Upper lobe of left lung (tissue), 6 donors: Measurements from ENCODE around the gene REC8. TPM values are rescaled to one million over a fixed set of nuclear protein-coding genes. Genes with fewer than 3 reads are reported as not detected.
"Not testable (repeated sequence)": the region's sequence is repeated elsewhere in the genome, so short reads cannot be mapped to it uniquely, and the experiment has no call there.

ENCODE experiments used
- ATAC-seq, 2 donors: fragments of 200-7000 bp; cut with Tn5 transposase; one replicate each; pipeline ENCODE4 v1.9.1; 2022; ENCODE audit warnings: mild to moderate bottlenecking in 2 of 2, moderate library complexity in 2 of 2; ENCODE audit not compliant: low FRiP score in 2 of 2
- DNase-seq, 2 donors: peaks; one replicate each; pipeline ENCODE4 v3.0.0-alpha.2; 2019 to 2020
- H3K27ac ChIP-seq, 4 donors: fragments of 200-600 bp; sonication (generic); one replicate each; pipeline ENCODE4 v1.5.1; 2016 to 2019
- H3K27me3 ChIP-seq, 4 donors: fragments of 200-600 bp; sonication (generic); one replicate each; pipeline ENCODE4 v1.5.1; 2017 to 2019
- H3K36me3 ChIP-seq, 4 donors: fragments of 200-600 bp; sonication (generic); one replicate each; pipeline ENCODE4 v1.5.1; 2016 to 2019
- H3K4me1 ChIP-seq, 4 donors: fragments of 200-600 bp; sonication (generic); one replicate each; pipeline ENCODE4 v1.5.1; 2018 to 2019
- H3K4me3 ChIP-seq, 4 donors: fragments of 200-600 bp; sonication (generic); one replicate each; pipeline ENCODE4 v1.5.1; 2017 to 2019; ENCODE audit warnings: mild to moderate bottlenecking in 2 of 4, moderate library complexity in 1 of 4
- H3K9me3 ChIP-seq, 4 donors: fragments of 200-600 bp; sonication (generic); one replicate each; pipeline ENCODE4 v1.5.1; 2018 to 2019
- CTCF ChIP-seq, 6 experiments: fragments of 450-650 bp in 4 of 6; fragments of 200-600 bp in 2 of 6; sonication (generic) in 2 of 6; IDR thresholded peaks; one replicate each; pipeline ENCODE4 v1.5.1; 2016 to 2019; ENCODE audit warnings: antibody characterized with exemption in 6 of 6
- EP300 ChIP-seq, 4 donors: sonication (generic); formaldehyde crosslinking; IDR thresholded peaks; one replicate each; pipeline ENCODE4 v1.5.1; 2017; ENCODE audit warnings: antibody characterized with exemption in 4 of 4, control low read depth in 2 of 4
- POLR2A ChIP-seq, 4 donors: fragments of 450-650 bp; IDR thresholded peaks; one replicate each; pipeline ENCODE4 v1.5.1; 2016 to 2017; ENCODE audit warnings: antibody characterized with exemption in 4 of 4, mild to moderate bottlenecking in 2 of 4
- POLR2AphosphoS5 ChIP-seq, 2 donors: sonication (generic); formaldehyde crosslinking; IDR thresholded peaks; one replicate each; pipeline ENCODE4 v1.5.1; 2017; ENCODE audit warnings: antibody characterized with exemption in 2 of 2
- WGBS, 2 donors: methylation state at CpG; one replicate each; pipeline ENCODE4 v1.1.5; 2017 to 2018; 5-methylcytosine and 5-hydroxymethylcytosine counted together
- total RNA-seq, 6 donors: library from RNA; depleted of rRNA in 4 of 6; stranded (reverse); fragments of >200 nt in 4 of 6; gene quantifications; one replicate each; pipeline versions ENCODE4 v1.1.0 to v1.2.1, GENCODE V29; 2016 to 2021
- donor health status: DM: no; HTN: no; CAD: no; lungs with moderate emphysema.
- donor health status: DM: no; HTN: yes; CAD: no; lungs with severe emphysema.

REC8 gene
- total RNA-seq, 6 donors from 2014 or later, result 16.0 to 76.5 (median 29.4) TPM

- peak in 2 of 6 experiments; percentile 24 to 31 for TF ChIP-seq CTCF (IDR thresholded peaks at IDR 0.05)
- peak; percentile 68 to 86 (median 72) for TF ChIP-seq POLR2A (IDR thresholded peaks at IDR 0.05)
- TF ChIP-seq POLR2AphosphoS5 (IDR thresholded peaks at IDR 0.05), result peak; percentile 95 to 97
- no peak for TF ChIP-seq EP300 (IDR thresholded peaks at IDR 0.05)
- peak; percentile 95 to 98 for ATAC-seq
- H3K9me3 ChIP-seq, result no peaks in the 10 kb centered on the region
These were observed 23.5 kb downstream of the REC8 start, which contains the start of gene TM9SF1 for GRCh38 chr14:24195186-24196070. TSS of gene TM9SF1 (minus strand) at chr14:24195441. CDS start at chr14:24195019, 422 bp downstream.

GRCh38 chr14:24196071-24197055, 24.5 kb downstream of the REC8 start:
- H3K9me3 ChIP-seq, result no peaks in the 10 kb centered on the region
- no peak for DNase-seq
- no peak for TF ChIP-seq POLR2A (IDR thresholded peaks at IDR 0.05)
- TF ChIP-seq CTCF (IDR thresholded peaks at IDR 0.05), result no peak
- no peak for TF ChIP-seq EP300 (IDR thresholded peaks at IDR 0.05)
- TF ChIP-seq POLR2AphosphoS5 (IDR thresholded peaks at IDR 0.05), result no peak
- ATAC-seq, result peak; percentile 39 to 53
- H3K27ac ChIP-seq, result peak overlapping the region; percentile 97 to 100 (median 99)
- 37 to 39% methylated on average over 28 to 30 of the region's 33 CpGs for WGBS, 2 donors
- peak overlapping the region; percentile 65 to 87 (median 79) for H3K4me3 ChIP-seq
- H3K36me3 ChIP-seq, result peaks cover 0 to 31% (median 11%) of the 10 kb centered on the region in 4 donors
- H3K4me1 ChIP-seq, result peaks cover 26 to 41% (median 30%) of the 10 kb centered on the region in 4 donors
- H3K27me3 ChIP-seq, result no peaks in the 10 kb centered on the region

More at GRCh38 chr14:24195186-24196070, 23.5 kb downstream of the REC8 start, which contains the start of gene TM9SF1:
- Histone ChIP-seq H3K4me3 (peak within 1 kb of the TSS; percentile 65 to 87 (median 79)), H3K4me1 (peaks cover 26 to 41% (median 30%) of the 10 kb centered on the region in 4 donors), H3K27ac (peak within 1 kb of the TSS; percentile 97 to 100 (median 99)), H3K27me3 (no peaks in the 10 kb centered on the region), H3K36me3 (peaks cover 0 to 32% (median 10%) of the 10 kb centered on the region in 4 donors)
- peak; percentile 91 to 98 for DNase-seq
- WGBS, 2 donors, result 0 to 1% methylated on average over 21 to 52 of the region's 89 CpGs

GRCh38 chr14:24197056-24197450, 25.2 kb downstream of the REC8 start:
- Histone ChIP-seq H3K36me3 (peaks cover 0 to 31% (median 11%) of the 10 kb centered on the region in 4 donors), H3K4me3 (no peak overlapping the region), H3K4me1 (peaks cover 26 to 41% (median 30%) of the 10 kb centered on the region in 4 donors), H3K9me3 (no peaks in the 10 kb centered on the region), H3K27me3 (no peaks in the 10 kb centered on the region), H3K27ac (no peak overlapping the region)
- no peak for DNase-seq
- no peak for ATAC-seq
- 100% methylated on average over 2 of the region's 2 CpGs for WGBS, 2 donors
- TF ChIP-seq POLR2AphosphoS5 (IDR thresholded peaks at IDR 0.05), result no peak
- no peak for TF ChIP-seq EP300 (IDR thresholded peaks at IDR 0.05)
- no peak for TF ChIP-seq CTCF (IDR thresholded peaks at IDR 0.05)
- no peak for TF ChIP-seq POLR2A (IDR thresholded peaks at IDR 0.05)

- 77 to 81% methylated on average over 7 of the region's 7 CpGs for WGBS, 2 donors
- Histone ChIP-seq H3K4me1 (peaks cover 25 to 40% (median 29%) of the 10 kb centered on the region in 4 donors), H3K9me3 (no peaks in the 10 kb centered on the region), H3K36me3 (peaks cover 0 to 23% (median 4%) of the 10 kb centered on the region in 4 donors), H3K27me3 (no peaks in the 10 kb centered on the region), H3K27ac (no peak overlapping the region), H3K4me3 (no peak overlapping the region)
- ATAC-seq, result no peak
- no peak for TF ChIP-seq POLR2AphosphoS5 (IDR thresholded peaks at IDR 0.05)
- no peak for TF ChIP-seq POLR2A (IDR thresholded peaks at IDR 0.05)
- no peak for TF ChIP-seq EP300 (IDR thresholded peaks at IDR 0.05)
- no peak for TF ChIP-seq CTCF (IDR thresholded peaks at IDR 0.05)
- DNase-seq, result no peak
These were observed 27.1 kb downstream of the REC8 start for GRCh38 chr14:24198814-24199524.

GRCh38 chr14:24202538-24202937, 30.7 kb downstream of the REC8 start:
- H3K4me3 ChIP-seq, H3K9me3 ChIP-seq, H3K27me3 ChIP-seq, DNase-seq, ATAC-seq, H3K27ac ChIP-seq: not testable (repeated sequence)
- Histone ChIP-seq H3K4me1 (peaks cover under 1 to 12% (median 5%) of the 10 kb centered on the region in 4 donors), H3K36me3 (peaks cover 9 to 52% (median 25%) of the 10 kb centered on the region in 4 donors)
- WGBS, 2 donors, result 93 to 95% methylated on average over 8 of the region's 8 CpGs

GRCh38 chr14:24203249-24203886, 31.5 kb downstream of the REC8 start:
- not testable (repeated sequence) for DNase-seq, H3K9me3 ChIP-seq, H3K27ac ChIP-seq, H3K4me1 ChIP-seq, H3K4me3 ChIP-seq, ATAC-seq, H3K27me3 ChIP-seq
- 92 to 96% methylated on average over 16 of the region's 16 CpGs for WGBS, 2 donors
- peaks cover 12 to 60% (median 32%) of the 10 kb centered on the region in 4 donors for H3K36me3 ChIP-seq
